ENCODE results near the gene SZT2. TPM values are rescaled to one million over a fixed set of nuclear protein-coding genes. Genes with fewer than 3 reads are reported as not detected.

Gene SZT2
- total RNA-seq, 1 donor from 2014 or later, result 30.0 TPM

DNA sequence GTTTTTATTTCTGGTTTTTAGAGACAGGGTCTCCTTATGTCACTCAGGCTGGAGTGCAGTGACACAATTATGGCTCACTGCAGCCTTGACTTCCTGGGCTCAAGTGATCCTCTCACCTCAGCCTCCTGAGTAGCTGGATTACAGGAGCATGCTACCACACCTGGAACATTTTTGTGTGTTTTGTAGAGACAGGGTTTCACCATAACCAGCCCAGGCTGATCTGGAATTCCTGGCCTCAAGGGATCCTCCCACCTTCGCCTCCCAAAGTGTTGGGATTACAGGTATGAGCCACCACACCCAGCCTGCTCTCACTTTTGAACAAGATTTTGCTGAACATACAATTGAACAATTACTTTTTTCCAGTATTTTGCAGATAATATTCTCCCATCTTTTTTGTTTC is 88.0 kb downstream of the SZT2 start:
- Histone ChIP-seq H2AFZ (ENCODE audit: low read depth, low read length) (no peak overlapping the region), H3K27ac (ENCODE audit: low read depth, low read length) (peak overlapping the region; percentile 32), H3K4me3 (ENCODE audit: insufficient read depth, low read depth, low read length) (no peak overlapping the region), H3K4me1 (ENCODE audit: insufficient read depth, low read length) (peaks cover 29% of the 10 kb centered on the region), H3K36me3 (ENCODE audit: insufficient read depth, low read length) (no peaks in the 10 kb centered on the region), H3K9ac (ENCODE audit: low read length) (peak overlapping the region; percentile 1), H3K9me3 (ENCODE audit: insufficient read depth, low read depth, low read length) (no peaks in the 10 kb centered on the region), H3K4me2 (ENCODE audit: low read length) (no peak overlapping the region), H3K79me2 (ENCODE audit: insufficient read depth, low read length) (no peaks in the 10 kb centered on the region), H3K27me3 (ENCODE audit: insufficient read depth, low read length) (no peaks in the 10 kb centered on the region), H4K20me1 (ENCODE audit: insufficient read depth, low read length) (no peaks in the 10 kb centered on the region)
- Mint-ChIP-seq H3K36me3 (ENCODE audit: low read depth, unreplicated experiment) (no peaks in the 10 kb centered on the region), H3K27me3 (ENCODE audit: low read depth, unreplicated experiment) (no peaks in the 10 kb centered on the region), H3K4me1 (ENCODE audit: low read depth, unreplicated experiment) (peaks cover 26% of the 10 kb centered on the region), H3K27ac (ENCODE audit: unreplicated experiment) (peak overlapping the region; percentile 53), H3K9me3 (ENCODE audit: unreplicated experiment) (peaks cover 2% of the 10 kb centered on the region), H3K4me3 (ENCODE audit: unreplicated experiment) (no peak overlapping the region)
- DNase-seq (ENCODE audit: low read depth) (no peak), FAIRE-seq (no peak)
- TF ChIP-seq, protein P1, sequence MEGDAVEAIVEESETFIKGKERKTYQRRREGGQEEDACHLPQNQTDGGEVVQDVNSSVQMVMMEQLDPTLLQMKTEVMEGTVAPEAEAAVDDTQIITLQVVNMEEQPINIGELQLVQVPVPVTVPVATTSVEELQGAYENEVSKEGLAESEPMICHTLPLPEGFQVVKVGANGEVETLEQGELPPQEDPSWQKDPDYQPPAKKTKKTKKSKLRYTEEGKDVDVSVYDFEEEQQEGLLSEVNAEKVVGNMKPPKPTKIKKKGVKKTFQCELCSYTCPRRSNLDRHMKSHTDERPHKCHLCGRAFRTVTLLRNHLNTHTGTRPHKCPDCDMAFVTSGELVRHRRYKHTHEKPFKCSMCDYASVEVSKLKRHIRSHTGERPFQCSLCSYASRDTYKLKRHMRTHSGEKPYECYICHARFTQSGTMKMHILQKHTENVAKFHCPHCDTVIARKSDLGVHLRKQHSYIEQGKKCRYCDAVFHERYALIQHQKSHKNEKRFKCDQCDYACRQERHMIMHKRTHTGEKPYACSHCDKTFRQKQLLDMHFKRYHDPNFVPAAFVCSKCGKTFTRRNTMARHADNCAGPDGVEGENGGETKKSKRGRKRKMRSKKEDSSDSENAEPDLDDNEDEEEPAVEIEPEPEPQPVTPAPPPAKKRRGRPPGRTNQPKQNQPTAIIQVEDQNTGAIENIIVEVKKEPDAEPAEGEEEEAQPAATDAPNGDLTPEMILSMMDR (IDR thresholded peaks at IDR 0.05; ENCODE audit: insufficient read depth, low read depth, low read length), result no peak
- no peak for TF ChIP-seq EZH2 (IDR thresholded peaks at IDR 0.05; ENCODE audit: insufficient read depth, low read length)

DNA sequence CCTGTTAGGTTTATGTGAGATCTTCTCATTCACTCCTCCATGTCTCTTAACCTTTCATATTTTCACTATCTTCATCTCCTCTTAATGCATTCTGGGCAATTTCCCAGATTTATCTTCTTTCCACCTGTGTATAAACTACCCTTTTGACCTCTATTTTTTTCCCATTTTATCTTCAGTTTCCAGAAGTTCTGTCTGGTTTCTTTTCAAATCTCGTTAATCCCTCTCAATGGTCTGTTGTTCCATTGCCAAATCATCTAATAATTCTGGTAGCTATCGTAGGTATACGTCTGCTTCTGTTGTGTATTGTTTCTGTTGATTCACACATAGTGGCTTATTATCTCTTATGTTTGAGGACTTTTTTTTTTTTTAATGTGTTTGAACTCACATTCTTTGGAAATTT is 89.7 kb downstream of the SZT2 start:
- H3K9me3 ChIP-seq (ENCODE audit: insufficient read depth, low read depth, low read length), result no peaks in the 10 kb centered on the region
- no peak for FAIRE-seq
- H3K27me3 Mint-ChIP-seq (ENCODE audit: low read depth, unreplicated experiment), result no peaks in the 10 kb centered on the region
- peaks cover 13% of the 10 kb centered on the region for H3K4me1 Mint-ChIP-seq (ENCODE audit: low read depth, unreplicated experiment)
- H3K36me3 Mint-ChIP-seq (ENCODE audit: low read depth, unreplicated experiment), result no peaks in the 10 kb centered on the region
- no peak overlapping the region for H3K4me3 ChIP-seq (ENCODE audit: insufficient read depth, low read depth, low read length)
- no peak for DNase-seq (ENCODE audit: low read depth)
- H3K36me3 ChIP-seq (ENCODE audit: insufficient read depth, low read length), result no peaks in the 10 kb centered on the region
- TF ChIP-seq, protein P1 (IDR thresholded peaks at IDR 0.05; ENCODE audit: insufficient read depth, low read depth, low read length), result no peak
- no peak for TF ChIP-seq EZH2 (IDR thresholded peaks at IDR 0.05; ENCODE audit: insufficient read depth, low read length)
- no peak overlapping the region for H3K4me2 ChIP-seq (ENCODE audit: low read length)
- no peak overlapping the region for H3K27ac ChIP-seq (ENCODE audit: low read depth, low read length)
- peaks cover 6% of the 10 kb centered on the region for H3K9me3 Mint-ChIP-seq (ENCODE audit: unreplicated experiment)
- H3K79me2 ChIP-seq (ENCODE audit: insufficient read depth, low read length), result no peaks in the 10 kb centered on the region
- no peak overlapping the region for H2AFZ ChIP-seq (ENCODE audit: low read depth, low read length)
- H3K27me3 ChIP-seq (ENCODE audit: insufficient read depth, low read length), result no peaks in the 10 kb centered on the region
- H3K4me1 ChIP-seq (ENCODE audit: insufficient read depth, low read length), result peaks cover 14% of the 10 kb centered on the region
- no peaks in the 10 kb centered on the region for H4K20me1 ChIP-seq (ENCODE audit: insufficient read depth, low read length)
- H3K4me3 Mint-ChIP-seq (ENCODE audit: unreplicated experiment), result no peak overlapping the region
- H3K9ac ChIP-seq (ENCODE audit: low read length), result no peak overlapping the region
- H3K27ac Mint-ChIP-seq (ENCODE audit: unreplicated experiment), result no peak overlapping the region

DNA sequence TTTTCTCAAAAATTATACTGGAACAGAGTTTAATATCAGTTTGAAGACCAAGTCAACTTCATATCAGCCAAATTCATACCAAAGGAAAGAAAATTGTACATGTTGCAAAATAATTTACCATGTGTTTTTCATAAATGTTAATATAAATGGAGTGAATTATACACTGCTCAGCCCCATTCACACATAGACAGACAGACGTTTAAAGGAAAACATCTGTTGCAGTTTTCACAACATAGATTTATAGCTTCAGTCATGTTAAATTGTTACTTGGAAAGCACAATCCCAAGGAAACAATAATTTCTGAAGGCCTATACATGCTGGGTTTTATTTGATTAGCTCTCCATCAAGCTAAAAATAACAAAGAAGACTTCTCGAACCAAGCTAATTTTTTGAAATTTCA is 91.8 kb downstream of the SZT2 start:
- Histone ChIP-seq H3K27me3 (ENCODE audit: insufficient read depth, low read length) (no peaks in the 10 kb centered on the region), H3K4me3 (ENCODE audit: insufficient read depth, low read depth, low read length) (no peak overlapping the region), H3K27ac (ENCODE audit: low read depth, low read length) (no peak overlapping the region), H3K4me2 (ENCODE audit: low read length) (no peak overlapping the region), H3K36me3 (ENCODE audit: insufficient read depth, low read length) (no peaks in the 10 kb centered on the region), H3K4me1 (ENCODE audit: insufficient read depth, low read length) (peaks cover 2% of the 10 kb centered on the region), H3K9ac (ENCODE audit: low read length) (no peak overlapping the region), H2AFZ (ENCODE audit: low read depth, low read length) (no peak overlapping the region), H4K20me1 (ENCODE audit: insufficient read depth, low read length) (no peaks in the 10 kb centered on the region), H3K9me3 (ENCODE audit: insufficient read depth, low read depth, low read length) (no peaks in the 10 kb centered on the region), H3K79me2 (ENCODE audit: insufficient read depth, low read length) (no peaks in the 10 kb centered on the region)
- no peak overlapping the region for H3K4me3 Mint-ChIP-seq (ENCODE audit: unreplicated experiment)
- H3K27me3 Mint-ChIP-seq (ENCODE audit: low read depth, unreplicated experiment), result no peaks in the 10 kb centered on the region
- FAIRE-seq, result no peak
- H3K27ac Mint-ChIP-seq (ENCODE audit: unreplicated experiment), result no peak overlapping the region
- no peak for DNase-seq (ENCODE audit: low read depth)
- H3K9me3 Mint-ChIP-seq (ENCODE audit: unreplicated experiment), result peaks cover 6% of the 10 kb centered on the region
- TF ChIP-seq EZH2 (IDR thresholded peaks at IDR 0.05; ENCODE audit: insufficient read depth, low read length), result no peak
- TF ChIP-seq, protein P1 (IDR thresholded peaks at IDR 0.05; ENCODE audit: insufficient read depth, low read depth, low read length), result no peak
- peaks cover 3% of the 10 kb centered on the region for H3K4me1 Mint-ChIP-seq (ENCODE audit: low read depth, unreplicated experiment)
- peaks cover 3% of the 10 kb centered on the region for H3K36me3 Mint-ChIP-seq (ENCODE audit: low read depth, unreplicated experiment)
